ENCODE results near the gene PEAR1.

The PEAR1 gene

DNA sequence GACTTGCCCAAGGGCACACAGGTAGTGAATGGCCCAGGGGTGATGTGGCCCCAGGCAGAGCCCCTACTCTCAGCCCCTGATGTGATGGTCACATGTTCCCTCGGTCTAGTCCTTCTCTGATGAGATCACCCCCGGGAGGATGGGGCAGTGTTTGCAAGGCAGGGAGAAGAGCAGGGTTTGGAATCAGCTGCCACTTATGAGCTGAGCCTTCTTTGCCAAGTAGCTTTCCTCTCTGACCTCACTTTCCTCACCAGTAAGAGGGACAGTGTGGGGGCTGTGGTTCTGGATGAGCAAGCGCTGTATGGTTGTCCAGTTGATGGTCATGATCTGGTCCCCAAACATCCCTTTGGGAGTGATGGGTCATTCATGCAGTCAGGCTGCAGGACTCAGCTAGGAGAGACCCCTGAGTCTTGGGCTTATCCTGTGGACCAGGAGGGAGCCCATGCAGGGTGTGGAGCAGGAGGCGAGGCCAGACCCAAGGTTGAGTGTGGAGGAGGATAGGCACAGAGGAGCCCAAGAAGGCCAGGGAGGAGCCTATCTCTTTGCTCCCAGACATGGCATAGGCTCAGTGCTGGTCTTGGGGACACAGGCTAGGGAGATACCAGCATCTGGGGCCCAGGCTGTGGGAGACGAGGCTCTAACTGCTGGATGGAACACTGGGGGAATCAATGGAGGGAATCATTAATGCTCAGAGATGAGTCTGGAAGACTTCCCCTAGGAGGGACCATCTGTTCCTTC lies 15.9 kb upstream of the PEAR1 start:
- TF ChIP-seq, protein P1, sequence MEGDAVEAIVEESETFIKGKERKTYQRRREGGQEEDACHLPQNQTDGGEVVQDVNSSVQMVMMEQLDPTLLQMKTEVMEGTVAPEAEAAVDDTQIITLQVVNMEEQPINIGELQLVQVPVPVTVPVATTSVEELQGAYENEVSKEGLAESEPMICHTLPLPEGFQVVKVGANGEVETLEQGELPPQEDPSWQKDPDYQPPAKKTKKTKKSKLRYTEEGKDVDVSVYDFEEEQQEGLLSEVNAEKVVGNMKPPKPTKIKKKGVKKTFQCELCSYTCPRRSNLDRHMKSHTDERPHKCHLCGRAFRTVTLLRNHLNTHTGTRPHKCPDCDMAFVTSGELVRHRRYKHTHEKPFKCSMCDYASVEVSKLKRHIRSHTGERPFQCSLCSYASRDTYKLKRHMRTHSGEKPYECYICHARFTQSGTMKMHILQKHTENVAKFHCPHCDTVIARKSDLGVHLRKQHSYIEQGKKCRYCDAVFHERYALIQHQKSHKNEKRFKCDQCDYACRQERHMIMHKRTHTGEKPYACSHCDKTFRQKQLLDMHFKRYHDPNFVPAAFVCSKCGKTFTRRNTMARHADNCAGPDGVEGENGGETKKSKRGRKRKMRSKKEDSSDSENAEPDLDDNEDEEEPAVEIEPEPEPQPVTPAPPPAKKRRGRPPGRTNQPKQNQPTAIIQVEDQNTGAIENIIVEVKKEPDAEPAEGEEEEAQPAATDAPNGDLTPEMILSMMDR (IDR thresholded peaks at IDR 0.05), result no peak

DNA sequence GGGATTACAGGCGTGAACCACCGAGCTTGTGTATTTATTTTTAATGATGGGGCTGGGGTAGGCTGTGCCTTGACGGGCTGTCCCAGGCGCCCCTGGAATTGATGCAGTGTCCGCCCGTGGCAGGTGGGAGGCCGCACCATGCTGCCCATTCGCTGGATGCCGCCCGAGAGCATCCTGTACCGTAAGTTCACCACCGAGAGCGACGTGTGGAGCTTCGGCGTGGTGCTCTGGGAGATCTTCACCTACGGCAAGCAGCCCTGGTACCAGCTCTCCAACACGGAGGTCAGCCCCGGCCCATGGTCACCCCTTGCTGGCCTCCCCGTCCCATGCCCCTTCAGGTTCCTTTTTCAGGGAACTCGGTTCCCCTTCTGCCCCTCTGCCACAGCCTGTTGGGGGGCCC lies 13.6 kb upstream of the PEAR1 start:
- TF ChIP-seq, protein P1 (IDR thresholded peaks at IDR 0.05), result no peak

DNA sequence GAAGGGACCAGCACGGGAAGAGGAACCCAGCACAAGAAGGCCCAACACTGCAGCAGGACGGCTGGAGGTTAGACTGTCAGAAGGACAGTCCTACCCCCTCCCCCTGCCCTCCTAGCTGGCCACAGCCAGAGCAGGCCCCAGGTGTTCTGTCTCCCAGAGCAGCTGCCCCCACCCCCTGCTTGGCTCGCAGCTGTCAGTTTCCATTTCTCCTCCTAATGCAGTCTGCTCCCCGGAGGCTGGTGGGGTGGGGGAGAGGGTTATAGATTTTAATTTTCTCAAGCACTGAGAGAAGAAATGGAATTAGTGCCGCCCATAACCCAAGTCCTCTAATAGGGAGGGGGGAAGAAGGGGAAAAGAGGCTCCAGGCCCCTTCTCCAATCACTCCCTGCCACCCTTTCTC lies 13.0 kb upstream of the PEAR1 start:
- TF ChIP-seq, protein P1 (IDR thresholded peaks at IDR 0.05), result no peak

DNA sequence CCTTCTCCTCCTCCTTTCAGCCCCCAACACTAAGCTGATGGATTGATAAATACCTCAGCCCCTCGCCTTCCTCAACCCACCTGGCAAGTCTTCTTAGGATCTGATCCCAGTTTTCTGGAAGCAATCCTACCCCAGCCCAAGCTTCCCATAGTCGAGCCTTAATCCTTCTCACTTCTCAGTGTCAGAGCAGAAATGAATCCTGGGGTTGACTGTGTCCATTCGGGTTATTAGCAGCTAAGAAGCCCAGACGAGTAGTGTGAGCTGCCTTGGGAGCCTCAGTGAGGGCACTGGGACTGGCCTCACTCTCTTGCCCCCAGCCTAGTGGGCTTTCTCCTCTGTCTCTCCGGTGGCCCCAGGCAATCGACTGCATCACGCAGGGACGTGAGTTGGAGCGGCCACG lies 12.4 kb upstream of the PEAR1 start:
- TF ChIP-seq, protein P1 (IDR thresholded peaks at IDR 0.05), result no peak

DNA sequence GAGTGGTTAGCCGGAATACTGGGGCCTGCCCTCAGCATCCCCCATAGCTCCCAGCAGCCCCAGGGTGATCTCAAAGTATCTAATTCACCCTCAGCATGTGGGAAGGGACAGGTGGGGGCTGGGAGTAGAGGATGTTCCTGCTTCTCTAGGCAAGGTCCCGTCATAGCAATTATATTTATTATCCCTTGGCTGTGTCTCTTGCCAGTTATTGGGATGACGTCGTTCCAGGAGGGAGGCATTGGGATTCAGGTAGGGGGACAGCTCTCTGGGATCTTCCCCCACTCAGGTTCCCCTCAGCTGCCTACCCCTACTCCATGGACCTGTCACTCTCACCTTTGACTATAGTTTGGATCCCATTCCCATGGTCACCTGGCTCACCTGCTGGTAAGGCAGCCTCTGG lies 11.9 kb upstream of the PEAR1 start:
- TF ChIP-seq, protein P1 (IDR thresholded peaks at IDR 0.05), result no peak

DNA sequence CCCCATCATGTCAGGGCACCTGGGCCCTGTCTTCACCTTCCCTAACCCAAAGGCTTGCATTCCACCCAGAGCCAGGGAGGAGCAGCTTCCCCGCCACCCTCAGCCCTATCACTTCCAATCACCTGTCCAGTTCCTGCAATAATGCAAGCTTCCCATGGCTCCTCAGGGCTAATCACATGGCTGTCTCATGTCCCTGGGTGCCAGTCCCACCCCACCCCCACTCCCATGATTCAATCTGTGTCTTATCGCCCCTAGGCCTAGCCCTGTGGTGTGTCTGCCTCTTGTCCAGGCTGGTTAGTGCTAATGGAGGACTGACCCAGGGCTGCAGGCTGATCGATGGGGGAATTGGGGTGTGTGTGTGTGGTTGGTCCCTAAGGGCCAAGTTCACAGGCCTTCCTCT lies 11.0 kb upstream of the PEAR1 start:
- TF ChIP-seq, protein P1 (IDR thresholded peaks at IDR 0.05), result no peak

DNA sequence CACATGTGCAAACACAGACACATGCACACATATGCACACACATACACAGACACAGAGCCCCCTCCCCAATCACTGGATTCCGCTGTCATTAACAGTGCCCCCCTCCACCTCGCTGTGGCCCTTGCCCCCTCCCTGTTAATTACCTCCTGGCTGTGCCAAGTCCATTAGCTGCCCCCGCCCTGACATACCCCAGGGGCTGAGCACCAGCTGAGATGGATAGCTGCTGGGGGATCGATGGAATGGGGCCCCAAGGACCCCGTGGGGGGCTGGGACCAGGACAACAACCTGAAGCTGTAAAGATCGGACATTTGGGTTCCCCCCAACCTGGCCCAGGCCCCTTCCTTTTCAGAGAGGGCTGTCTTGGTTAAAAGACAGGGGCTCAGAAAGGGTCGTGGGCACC lies 9.6 kb upstream of the PEAR1 start:
- TF ChIP-seq, protein P1 (IDR thresholded peaks at IDR 0.05), result no peak
